ENCODE measurements around the gene PROM1.

Gene PROM1

DNA sequence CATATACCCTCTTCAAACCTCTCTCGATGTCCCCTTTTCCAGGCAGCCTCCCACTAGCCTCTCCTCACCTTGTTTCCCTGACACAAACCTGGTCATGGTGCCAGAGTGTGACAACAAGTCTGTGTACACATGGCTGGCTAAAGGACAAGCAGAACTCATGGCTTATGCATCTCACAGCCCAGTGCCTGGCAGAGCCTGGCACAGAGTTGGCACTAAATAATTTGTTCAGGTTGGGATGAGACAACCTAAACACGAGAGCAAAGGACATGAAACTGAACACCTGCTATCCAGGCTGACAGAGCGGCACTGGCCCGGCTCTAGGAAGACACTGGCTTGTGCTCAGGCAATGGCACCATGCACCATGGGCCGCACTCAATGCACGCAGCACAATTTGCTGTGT, 72.7 kb downstream of the PROM1 start:
- Histone ChIP-seq H4K12ac (ENCODE audit: low read depth, low read length) (no peak overlapping the region), H3K79me2 (ENCODE audit: control insufficient read depth, insufficient read depth, low read length, poor library complexity) (no peaks in the 10 kb centered on the region), H3K36me3 (ENCODE audit: control insufficient read depth in 1 of 2, insufficient read depth in 2 of 2, low read length in 2 of 2) (peaks cover 5 to 11% of the 10 kb centered on the region in 2 experiments), H3K4ac (ENCODE audit: low read depth, low read length) (no peak overlapping the region), H3K4me3 (ENCODE audit: low read depth, low read length) (no peak overlapping the region), H3K18ac (ENCODE audit: low read length) (no peak overlapping the region), H3K14ac (ENCODE audit: low read length) (no peak overlapping the region), H3K27me3 (ENCODE audit: insufficient read depth, low read length) (no peaks in the 10 kb centered on the region), H3K79me1 (ENCODE audit: low read length) (no peaks in the 10 kb centered on the region), H3K9ac (ENCODE audit: low read length) (no peak overlapping the region), H2BK5ac (ENCODE audit: low read depth, low read length, poor library complexity) (no peak overlapping the region), H4K91ac (ENCODE audit: low read depth, low read length) (no peak overlapping the region), H4K8ac (ENCODE audit: low read depth, low read length) (no peak overlapping the region), H2BK120ac (ENCODE audit: insufficient read depth, low read length, poor library complexity) (no peak overlapping the region), H3K4me2 (ENCODE audit: low read length) (no peak overlapping the region), H3K23ac (ENCODE audit: low read length) (no peak overlapping the region), H3K9me3 (ENCODE audit: insufficient read depth, low read depth, low read length) (no peaks in the 10 kb centered on the region), H2BK12ac (ENCODE audit: low read length) (no peak overlapping the region), H2AFZ (ENCODE audit: insufficient read depth, low read length, poor library complexity) (no peak overlapping the region), H2AK5ac (ENCODE audit: low read length) (no peak overlapping the region), H3K4me1 (ENCODE audit: control insufficient read depth in 1 of 2, insufficient read depth in 2 of 2, low read length in 2 of 2) (no peaks in the 10 kb centered on the region), H3K27ac (ENCODE audit: low read depth, low read length) (no peak overlapping the region)
- no peak for DNase-seq
- no CpG with 5 or more reads among the region's 6 CpGs for WGBS (ENCODE audit: extremely low coverage, insufficient coverage, insufficient read length)

DNA sequence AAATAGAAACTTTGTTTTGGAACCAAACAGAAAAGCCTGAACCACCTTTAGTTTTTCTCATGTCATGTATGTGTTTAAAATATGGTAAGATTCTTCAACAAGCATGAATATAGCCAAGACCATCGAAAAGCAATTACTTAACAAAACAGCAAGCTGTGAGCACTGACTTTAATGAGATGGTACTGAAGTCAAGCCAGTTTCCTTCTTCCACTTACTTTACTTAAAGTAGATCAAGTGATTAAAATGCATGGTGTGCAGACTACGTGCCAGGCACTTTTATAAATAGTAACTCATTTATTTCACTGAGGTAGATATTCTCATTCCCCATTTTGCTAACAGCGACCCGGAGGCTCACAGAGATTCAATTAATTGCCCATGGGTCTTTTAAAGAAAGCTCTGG, 74.7 kb downstream of the PROM1 start:
- Histone ChIP-seq H3K36me3 (ENCODE audit: control insufficient read depth in 1 of 2, insufficient read depth in 2 of 2, low read length in 2 of 2) (peaks cover 5 to 9% of the 10 kb centered on the region in 2 experiments), H2BK120ac (ENCODE audit: insufficient read depth, low read length, poor library complexity) (no peak overlapping the region), H3K23ac (ENCODE audit: low read length) (no peak overlapping the region), H4K12ac (ENCODE audit: low read depth, low read length) (no peak overlapping the region), H2AFZ (ENCODE audit: insufficient read depth, low read length, poor library complexity) (no peak overlapping the region), H3K4me1 (ENCODE audit: control insufficient read depth in 1 of 2, insufficient read depth in 2 of 2, low read length in 2 of 2) (no peaks in the 10 kb centered on the region), H3K79me1 (ENCODE audit: low read length) (no peaks in the 10 kb centered on the region), H3K4ac (ENCODE audit: low read depth, low read length) (no peak overlapping the region), H3K18ac (ENCODE audit: low read length) (no peak overlapping the region), H4K8ac (ENCODE audit: low read depth, low read length) (no peak overlapping the region), H4K91ac (ENCODE audit: low read depth, low read length) (no peak overlapping the region), H3K9ac (ENCODE audit: low read length) (no peak overlapping the region), H3K27ac (ENCODE audit: low read depth, low read length) (no peak overlapping the region), H2AK5ac (ENCODE audit: low read length) (no peak overlapping the region), H3K4me2 (ENCODE audit: low read length) (no peak overlapping the region), H3K27me3 (ENCODE audit: insufficient read depth, low read length) (no peaks in the 10 kb centered on the region), H2BK5ac (ENCODE audit: low read depth, low read length, poor library complexity) (no peak overlapping the region), H3K79me2 (ENCODE audit: control insufficient read depth, insufficient read depth, low read length, poor library complexity) (no peaks in the 10 kb centered on the region), H3K4me3 (ENCODE audit: low read depth, low read length) (no peak overlapping the region), H2BK12ac (ENCODE audit: low read length) (no peak overlapping the region), H3K14ac (ENCODE audit: low read length) (no peak overlapping the region), H3K9me3 (ENCODE audit: insufficient read depth, low read depth, low read length) (no peaks in the 10 kb centered on the region)
- DNase-seq = no peak
- WGBS (ENCODE audit: extremely low coverage, insufficient coverage, insufficient read length) = no CpG with 5 or more reads among the region's 4 CpGs

DNA sequence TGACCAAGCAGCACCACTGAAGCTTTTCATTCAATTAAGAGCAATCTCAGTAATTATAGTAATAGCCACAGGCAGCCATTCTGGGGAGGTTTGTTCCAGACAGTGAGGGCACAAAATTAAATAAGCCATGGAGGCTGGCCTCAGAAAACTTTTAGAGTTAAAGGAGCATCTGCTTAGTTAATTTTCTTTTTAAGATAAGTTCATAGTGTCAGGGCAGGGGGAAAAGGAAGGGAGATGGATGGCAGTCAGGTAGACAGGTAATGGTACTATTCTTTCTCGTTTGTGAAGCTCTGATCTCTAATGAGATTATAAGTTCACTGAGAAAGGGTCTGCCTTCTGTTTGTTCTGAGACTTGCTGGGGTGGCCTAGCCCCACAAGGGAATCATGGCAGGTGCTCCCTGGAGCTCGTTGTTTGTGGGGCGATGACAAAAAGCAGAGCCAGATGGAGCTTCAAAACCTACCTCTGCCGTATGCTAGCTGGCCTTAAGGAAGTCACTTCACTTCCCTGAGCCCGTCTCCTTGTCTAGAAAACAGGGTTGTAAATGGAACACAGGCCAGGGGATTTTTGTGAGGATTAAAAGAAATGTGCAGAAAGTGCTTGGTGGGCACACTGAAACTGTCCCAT, 76.2 kb downstream of the PROM1 start:
- Histone ChIP-seq H3K27ac (ENCODE audit: low read depth, low read length) (no peak overlapping the region), H3K4me3 (ENCODE audit: low read depth, low read length) (no peak overlapping the region), H4K12ac (ENCODE audit: low read depth, low read length) (no peak overlapping the region), H2AFZ (ENCODE audit: insufficient read depth, low read length, poor library complexity) (no peak overlapping the region), H2BK12ac (ENCODE audit: low read length) (no peak overlapping the region), H3K27me3 (ENCODE audit: insufficient read depth, low read length) (no peaks in the 10 kb centered on the region), H3K4me1 (ENCODE audit: control insufficient read depth in 1 of 2, insufficient read depth in 2 of 2, low read length in 2 of 2) (no peaks in the 10 kb centered on the region), H3K18ac (ENCODE audit: low read length) (no peak overlapping the region), H3K23ac (ENCODE audit: low read length) (no peak overlapping the region), H3K79me2 (ENCODE audit: control insufficient read depth, insufficient read depth, low read length, poor library complexity) (no peaks in the 10 kb centered on the region), H4K8ac (ENCODE audit: low read depth, low read length) (no peak overlapping the region), H3K9ac (ENCODE audit: low read length) (no peak overlapping the region), H2BK120ac (ENCODE audit: insufficient read depth, low read length, poor library complexity) (no peak overlapping the region), H4K91ac (ENCODE audit: low read depth, low read length) (no peak overlapping the region), H3K14ac (ENCODE audit: low read length) (no peak overlapping the region), H2BK5ac (ENCODE audit: low read depth, low read length, poor library complexity) (no peak overlapping the region), H3K4me2 (ENCODE audit: low read length) (no peak overlapping the region), H3K79me1 (ENCODE audit: low read length) (no peaks in the 10 kb centered on the region), H3K9me3 (ENCODE audit: insufficient read depth, low read depth, low read length) (no peaks in the 10 kb centered on the region), H2AK5ac (ENCODE audit: low read length) (no peak overlapping the region), H3K36me3 (ENCODE audit: control insufficient read depth in 1 of 2, insufficient read depth in 2 of 2, low read length in 2 of 2) (peaks cover 3 to 9% of the 10 kb centered on the region in 2 experiments), H3K4ac (ENCODE audit: low read depth, low read length) (no peak overlapping the region)
- no CpG with 5 or more reads among the region's 5 CpGs for WGBS (ENCODE audit: extremely low coverage, insufficient coverage, insufficient read length)
- DNase-seq = no peak

DNA sequence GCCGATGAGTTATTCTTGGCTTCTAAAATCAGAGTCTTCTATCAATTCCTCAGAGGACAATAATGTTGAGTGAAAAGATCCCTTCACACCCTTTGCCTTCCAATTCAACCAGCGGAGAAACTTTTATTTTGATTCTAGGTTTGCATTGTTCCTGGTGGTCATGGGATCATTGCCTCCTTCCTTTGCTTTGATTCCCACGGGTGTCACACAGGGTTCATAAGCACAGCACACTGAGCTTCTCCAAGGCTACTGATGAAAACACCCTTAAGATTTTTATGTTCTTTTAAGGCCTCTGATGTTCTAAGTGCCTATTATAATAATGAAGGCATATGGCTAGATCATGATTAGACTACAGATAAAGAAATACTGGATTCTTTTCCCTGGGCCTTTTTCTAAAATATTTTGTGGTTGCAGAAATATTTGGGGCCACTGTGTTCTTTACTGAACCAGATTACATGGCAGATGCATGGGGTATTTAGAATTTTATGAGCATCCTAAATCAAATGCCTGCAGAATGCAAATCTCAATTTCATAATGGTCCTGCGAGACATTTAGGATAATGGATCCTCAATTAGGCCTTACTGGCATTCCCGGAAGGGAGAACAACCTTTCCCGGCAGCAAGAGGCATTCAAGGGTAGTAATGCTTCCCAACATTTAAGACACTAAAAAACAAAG, 76.9 kb downstream of the PROM1 start:
- H3K27me3 ChIP-seq (ENCODE audit: insufficient read depth, low read length) = no peaks in the 10 kb centered on the region
- no peaks in the 10 kb centered on the region for H3K4me1 ChIP-seq (ENCODE audit: control insufficient read depth in 1 of 2, insufficient read depth in 2 of 2, low read length in 2 of 2)
- H3K9ac ChIP-seq (ENCODE audit: low read length) = no peak overlapping the region
- no peak overlapping the region for H3K23ac ChIP-seq (ENCODE audit: low read length)
- H2BK12ac ChIP-seq (ENCODE audit: low read length) = no peak overlapping the region
- H3K79me2 ChIP-seq (ENCODE audit: control insufficient read depth, insufficient read depth, low read length, poor library complexity) = no peaks in the 10 kb centered on the region
- no peak overlapping the region for H2BK120ac ChIP-seq (ENCODE audit: insufficient read depth, low read length, poor library complexity)
- no peak overlapping the region for H2AFZ ChIP-seq (ENCODE audit: insufficient read depth, low read length, poor library complexity)
- H3K27ac ChIP-seq (ENCODE audit: low read depth, low read length) = no peak overlapping the region
- H3K36me3 ChIP-seq (ENCODE audit: control insufficient read depth in 1 of 2, insufficient read depth in 2 of 2, low read length in 2 of 2) = peaks cover 3 to 9% of the 10 kb centered on the region in 2 experiments
- H3K4ac ChIP-seq (ENCODE audit: low read depth, low read length) = no peak overlapping the region
- H3K9me3 ChIP-seq (ENCODE audit: insufficient read depth, low read depth, low read length) = no peaks in the 10 kb centered on the region
- no CpG with 5 or more reads among the region's 6 CpGs for WGBS (ENCODE audit: extremely low coverage, insufficient coverage, insufficient read length)
- H3K14ac ChIP-seq (ENCODE audit: low read length) = no peak overlapping the region
- no peak overlapping the region for H2AK5ac ChIP-seq (ENCODE audit: low read length)
- H3K4me3 ChIP-seq (ENCODE audit: low read depth, low read length) = no peak overlapping the region
- no peak overlapping the region for H2BK5ac ChIP-seq (ENCODE audit: low read depth, low read length, poor library complexity)
- no peak overlapping the region for H3K4me2 ChIP-seq (ENCODE audit: low read length)
- DNase-seq = no peak
- H4K8ac ChIP-seq (ENCODE audit: low read depth, low read length) = no peak overlapping the region
- H4K12ac ChIP-seq (ENCODE audit: low read depth, low read length) = no peak overlapping the region
- H3K18ac ChIP-seq (ENCODE audit: low read length) = no peak overlapping the region
- H4K91ac ChIP-seq (ENCODE audit: low read depth, low read length) = no peak overlapping the region
- H3K79me1 ChIP-seq (ENCODE audit: low read length) = no peaks in the 10 kb centered on the region

Measured in trophoblast cell (in vitro differentiated cells and primary cell).